Activated CD4-positive, CD25-positive, alpha-beta regulatory T cell treated with anti-CD3 and anti-CD28 coated beads, Interleukin-2, amount 50 U/mL, for 72 hours (primary cell): Measurements from ENCODE around the gene BCL2L12.
A peak's percentile ranks its signal among the peaks of the same experiment; 100 is the strongest.

Experiments
- DNase-seq: peaks from one replicate; pipeline ENCODE4 v3.0.0; 2021

Gene BCL2L12

DNA sequence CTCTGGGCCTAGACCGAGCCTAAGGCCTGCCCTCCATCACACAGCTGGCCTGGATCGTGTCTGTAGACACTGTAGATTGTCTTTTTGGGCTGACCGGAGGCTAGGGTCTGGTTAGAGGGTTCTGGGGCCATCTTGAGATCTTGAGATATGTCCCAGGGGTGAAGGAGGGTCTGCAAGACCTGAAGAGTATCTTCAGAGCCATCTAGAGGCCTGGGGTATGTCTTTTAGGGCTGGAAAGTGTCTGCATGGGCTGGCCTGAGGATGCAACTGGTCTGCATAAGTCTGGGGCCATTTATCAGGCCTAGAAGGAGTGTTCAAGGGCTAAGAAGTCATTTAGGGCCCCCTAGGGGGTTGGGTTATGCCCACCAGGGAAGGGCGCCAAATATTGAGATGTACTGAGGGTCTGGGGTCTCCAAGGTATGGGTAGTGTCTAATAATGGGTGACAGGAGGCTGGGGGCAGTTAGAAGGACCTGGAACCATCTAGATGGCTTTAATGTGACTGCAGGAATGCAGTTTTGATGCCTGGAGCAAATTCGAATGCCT is 23.2 kb upstream of the BCL2L12 start:
- no peak for DNase-seq

DNA sequence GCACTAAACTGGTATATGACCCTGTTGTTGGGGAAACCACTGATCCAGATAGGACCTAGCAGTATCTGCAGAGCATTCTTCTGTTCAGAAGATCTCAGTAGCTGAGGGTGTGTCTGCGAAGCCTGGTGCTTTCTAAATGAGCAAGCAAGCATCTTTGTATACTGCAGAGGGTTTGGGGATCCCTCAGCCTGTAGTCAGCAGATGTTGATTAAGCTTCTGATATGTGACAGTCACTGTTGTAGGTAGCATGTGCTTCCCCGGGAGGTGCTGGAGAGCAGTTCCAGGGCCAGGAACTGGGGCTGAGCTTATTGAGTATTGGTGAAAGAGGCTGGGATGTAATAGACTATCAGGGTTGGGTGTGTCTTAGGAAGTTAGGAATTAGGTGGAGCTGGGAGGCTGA is 22.3 kb upstream of the BCL2L12 start:
- no peak for DNase-seq

DNA sequence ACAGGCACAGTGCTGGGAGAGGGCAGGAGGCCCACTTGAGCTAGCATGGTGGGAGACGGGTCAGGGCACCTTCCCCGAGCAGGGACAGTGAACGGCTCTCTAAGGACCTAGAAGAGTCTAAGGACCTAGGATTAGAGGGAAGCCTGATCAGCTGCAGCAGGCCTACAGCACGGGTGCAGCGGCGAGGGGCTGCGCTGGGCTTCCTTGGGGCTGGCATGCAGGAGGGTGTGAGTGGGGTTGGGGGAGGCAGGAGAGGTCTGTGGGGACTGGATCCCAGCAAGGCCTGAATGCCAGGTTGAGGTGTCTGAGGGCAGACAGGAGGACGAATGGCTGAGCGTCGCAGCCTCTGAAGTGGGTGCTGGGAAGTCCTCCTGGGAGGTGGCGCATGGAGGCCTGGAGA is 20.1 kb upstream of the BCL2L12 start:
- DNase-seq, result no peak

DNA sequence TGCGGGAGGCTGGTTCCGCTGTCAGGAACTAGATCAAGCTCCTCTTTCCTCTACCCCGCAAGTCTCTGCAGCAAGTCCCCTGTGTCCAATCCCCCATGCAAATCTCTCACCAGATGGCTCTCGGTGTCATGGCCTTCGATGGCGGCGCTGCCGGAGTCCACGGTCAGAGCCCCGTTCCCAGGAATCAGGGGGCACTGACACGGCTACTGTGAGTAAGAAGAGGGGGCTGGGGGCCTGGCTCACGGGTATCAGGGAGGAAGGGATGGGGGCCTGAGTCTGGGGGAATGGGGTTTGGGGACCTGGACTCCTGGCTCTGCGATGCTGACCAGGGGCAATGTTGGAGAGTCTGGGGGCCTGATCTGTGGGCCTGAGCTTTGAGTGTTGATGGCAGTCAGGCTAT is 19.7 kb upstream of the BCL2L12 start:
- no peak for DNase-seq

DNA sequence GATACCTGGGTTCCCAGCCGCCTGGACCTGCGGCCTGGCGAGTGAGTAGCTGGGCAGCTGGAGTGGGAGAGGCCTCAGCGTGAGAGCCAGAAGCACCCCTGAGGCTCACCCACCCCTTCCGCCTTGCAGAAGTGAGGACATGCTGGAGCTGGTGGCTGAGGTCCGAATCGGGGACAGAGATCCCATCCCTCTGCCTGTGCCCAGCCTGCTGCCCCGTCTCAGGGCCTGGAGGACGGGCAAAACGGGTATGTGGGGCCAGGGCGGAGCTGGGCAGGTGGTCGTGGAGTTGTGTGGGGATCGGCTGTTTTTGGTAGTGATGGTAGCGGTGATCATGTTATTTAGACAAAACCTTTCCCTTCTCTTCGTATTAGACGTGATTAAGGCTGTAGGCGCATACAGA is 19.1 kb upstream of the BCL2L12 start:
- DNase-seq, result no peak

DNA sequence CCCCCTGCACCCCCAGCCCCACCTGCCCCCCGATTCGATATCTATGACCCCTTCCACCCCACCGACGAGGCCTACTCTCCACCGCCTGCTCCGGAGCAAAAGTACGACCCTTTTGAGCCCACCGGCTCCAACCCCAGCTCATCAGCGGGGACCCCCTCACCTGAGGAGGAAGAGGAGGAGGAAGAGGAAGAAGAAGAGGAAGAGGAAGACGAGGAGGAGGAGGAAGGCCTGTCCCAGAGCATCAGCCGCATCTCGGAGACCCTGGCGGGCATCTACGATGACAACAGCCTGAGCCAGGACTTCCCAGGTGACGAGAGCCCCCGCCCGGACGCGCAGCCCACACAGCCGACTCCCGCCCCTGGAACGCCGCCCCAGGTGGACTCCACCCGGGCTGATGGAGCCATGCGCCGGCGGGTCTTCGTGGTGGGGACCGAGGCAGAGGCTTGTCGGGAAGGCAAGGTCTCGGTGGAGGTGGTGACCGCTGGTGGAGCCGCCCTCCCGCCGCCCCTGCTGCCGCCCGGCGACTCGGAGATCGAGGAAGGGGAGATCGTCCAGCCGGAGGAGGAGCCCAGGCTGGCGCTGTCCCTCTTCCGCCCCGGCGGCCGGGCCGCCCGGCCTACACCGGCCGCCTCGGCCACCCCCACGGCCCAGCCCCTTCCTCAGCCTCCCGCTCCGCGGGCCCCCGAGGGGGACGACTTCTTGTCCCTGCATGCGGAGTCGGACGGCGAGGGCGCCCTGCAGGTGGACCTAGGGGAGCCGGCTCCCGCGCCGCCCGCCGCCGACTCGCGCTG is 14.5 kb upstream of the BCL2L12 start:
- DNase-seq, result no peak

DNA sequence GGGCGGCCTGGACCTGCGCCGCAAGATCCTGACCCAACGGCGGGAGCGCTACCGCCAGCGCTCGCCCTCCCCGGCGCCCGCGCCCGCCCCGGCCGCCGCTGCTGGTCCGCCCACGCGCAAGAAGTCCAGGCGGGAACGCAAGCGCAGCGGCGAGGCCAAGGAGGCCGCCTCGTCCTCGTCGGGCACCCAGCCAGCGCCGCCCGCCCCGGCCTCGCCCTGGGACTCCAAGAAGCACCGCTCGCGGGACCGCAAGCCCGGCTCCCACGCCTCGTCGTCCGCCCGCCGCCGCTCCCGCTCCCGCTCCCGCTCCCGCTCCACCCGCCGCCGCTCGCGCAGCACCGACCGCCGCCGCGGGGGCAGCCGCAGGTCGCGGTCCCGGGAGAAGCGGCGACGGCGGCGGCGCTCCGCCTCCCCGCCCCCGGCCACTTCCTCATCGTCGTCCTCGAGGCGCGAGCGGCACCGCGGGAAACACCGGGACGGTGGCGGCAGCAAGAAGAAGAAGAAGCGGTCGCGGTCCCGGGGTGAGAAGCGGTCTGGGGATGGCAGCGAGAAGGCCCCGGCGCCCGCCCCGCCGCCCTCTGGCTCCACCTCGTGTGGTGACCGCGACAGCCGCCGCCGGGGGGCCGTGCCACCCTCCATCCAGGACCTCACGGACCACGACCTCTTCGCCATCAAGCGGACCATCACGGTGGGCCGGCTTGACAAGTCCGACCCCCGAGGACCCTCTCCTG is 13.7 kb upstream of the BCL2L12 start:
- no peak for DNase-seq

DNA sequence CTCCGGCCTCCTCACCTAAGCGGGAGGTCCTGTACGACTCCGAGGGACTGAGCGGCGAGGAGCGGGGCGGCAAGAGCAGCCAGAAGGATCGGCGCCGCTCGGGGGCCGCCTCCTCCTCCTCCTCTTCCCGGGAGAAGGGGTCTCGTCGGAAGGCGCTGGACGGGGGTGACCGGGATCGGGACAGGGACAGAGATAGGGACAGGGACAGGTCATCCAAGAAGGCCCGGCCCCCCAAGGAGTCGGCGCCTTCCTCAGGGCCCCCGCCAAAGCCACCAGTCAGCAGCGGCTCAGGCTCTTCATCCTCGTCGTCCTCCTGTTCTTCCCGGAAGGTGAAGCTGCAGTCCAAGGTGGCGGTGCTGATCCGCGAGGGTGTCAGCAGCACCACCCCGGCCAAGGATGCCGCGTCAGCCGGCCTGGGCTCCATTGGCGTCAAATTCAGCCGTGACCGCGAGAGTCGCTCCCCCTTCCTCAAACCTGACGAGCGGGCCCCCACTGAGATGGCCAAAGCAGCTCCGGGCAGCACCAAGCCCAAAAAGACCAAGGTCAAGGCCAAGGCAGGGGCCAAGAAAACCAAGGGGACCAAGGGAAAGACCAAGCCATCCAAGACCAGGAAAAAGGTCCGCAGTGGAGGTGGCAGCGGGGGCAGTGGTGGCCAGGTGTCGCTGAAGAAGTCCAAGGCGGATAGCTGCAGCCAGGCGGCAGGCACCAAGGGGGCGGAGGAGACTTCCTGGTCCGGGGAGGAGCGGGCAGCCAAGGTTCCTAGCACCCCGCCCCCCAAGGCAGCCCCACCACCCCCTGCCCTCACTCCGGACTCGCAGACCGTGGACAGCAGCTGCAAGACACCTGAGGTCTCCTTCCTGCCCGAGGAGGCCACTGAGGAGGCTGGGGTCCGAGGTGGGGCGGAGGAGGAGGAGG is 12.9 kb upstream of the BCL2L12 start:
- DNase-seq, result no peak

DNA sequence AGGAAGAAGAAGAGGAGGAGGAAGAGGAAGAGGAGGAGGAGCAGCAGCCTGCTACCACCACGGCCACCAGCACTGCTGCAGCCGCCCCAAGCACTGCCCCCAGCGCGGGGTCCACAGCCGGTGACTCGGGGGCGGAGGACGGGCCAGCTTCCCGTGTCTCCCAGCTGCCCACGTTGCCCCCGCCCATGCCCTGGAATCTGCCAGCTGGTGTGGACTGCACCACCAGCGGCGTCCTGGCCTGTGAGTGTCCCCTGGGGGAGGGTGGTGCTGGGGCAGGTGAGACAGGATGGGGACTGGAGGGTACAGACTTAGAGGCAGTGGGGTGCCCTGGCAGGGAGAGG is 12.3 kb upstream of the BCL2L12 start:
- DNase-seq, result no peak

DNA sequence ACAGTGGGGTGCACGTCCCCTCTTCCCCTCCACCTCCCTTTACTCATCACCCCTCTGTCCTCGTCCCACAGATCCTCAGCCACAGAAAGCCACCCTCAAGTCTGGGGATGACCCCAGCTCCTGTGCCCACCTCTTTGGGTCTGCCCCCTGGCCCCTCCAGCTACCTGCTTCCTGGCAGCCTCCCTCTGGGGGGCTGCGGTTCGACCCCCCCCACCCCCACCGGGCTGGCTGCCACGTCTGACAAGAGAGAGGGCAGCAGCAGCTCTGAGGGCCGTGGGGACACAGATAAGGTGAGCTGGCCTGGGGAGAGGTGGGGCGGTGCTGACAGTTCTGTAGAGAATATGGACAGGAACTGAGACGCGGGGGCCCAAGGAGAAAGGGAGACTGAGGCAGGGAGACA is 11.2 kb upstream of the BCL2L12 start:
- no peak for DNase-seq

DNA sequence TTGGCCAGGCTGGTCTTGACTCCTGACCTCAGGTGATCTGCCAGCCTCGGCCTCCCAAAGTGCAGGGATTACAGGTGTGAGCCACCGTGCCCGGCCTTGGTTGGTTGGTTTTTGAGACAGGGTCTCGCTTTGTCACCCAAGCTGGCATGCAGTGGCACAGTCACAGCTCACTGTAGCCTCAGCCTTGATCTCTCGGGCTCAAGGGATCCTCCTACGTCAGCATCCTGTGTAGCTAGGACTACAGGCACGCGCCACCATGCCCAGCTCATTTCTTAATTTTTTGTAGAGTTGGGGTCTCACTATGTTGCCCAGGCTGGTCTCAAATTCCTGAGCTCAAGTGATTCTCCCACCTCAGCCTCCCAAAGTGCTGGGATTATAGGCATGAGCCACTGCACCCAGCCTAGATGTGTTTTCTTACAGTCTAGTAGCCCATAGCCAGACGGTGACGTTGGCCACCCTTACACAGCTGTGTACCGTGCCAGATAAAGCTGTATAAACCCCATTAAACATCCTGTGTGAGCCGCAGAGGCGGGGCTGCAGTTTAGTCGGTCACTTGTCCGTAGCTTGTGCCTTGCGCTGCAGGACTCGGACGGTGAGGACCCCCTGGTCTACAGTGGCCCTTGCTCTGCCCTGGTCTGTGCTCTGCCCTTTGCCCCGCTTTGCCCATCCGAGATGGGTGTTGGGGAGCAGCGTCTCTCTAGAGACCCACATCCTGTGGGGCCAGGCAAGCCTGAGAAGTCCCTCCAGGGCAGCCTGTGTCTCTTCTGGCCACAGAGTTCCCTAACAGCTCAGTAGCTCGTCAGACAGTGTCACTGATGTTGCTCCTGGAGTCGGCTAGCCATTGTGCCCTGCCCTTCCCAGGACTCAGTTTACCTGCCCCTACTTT is 9.9 kb upstream of the BCL2L12 start:
- no peak for DNase-seq

DNA sequence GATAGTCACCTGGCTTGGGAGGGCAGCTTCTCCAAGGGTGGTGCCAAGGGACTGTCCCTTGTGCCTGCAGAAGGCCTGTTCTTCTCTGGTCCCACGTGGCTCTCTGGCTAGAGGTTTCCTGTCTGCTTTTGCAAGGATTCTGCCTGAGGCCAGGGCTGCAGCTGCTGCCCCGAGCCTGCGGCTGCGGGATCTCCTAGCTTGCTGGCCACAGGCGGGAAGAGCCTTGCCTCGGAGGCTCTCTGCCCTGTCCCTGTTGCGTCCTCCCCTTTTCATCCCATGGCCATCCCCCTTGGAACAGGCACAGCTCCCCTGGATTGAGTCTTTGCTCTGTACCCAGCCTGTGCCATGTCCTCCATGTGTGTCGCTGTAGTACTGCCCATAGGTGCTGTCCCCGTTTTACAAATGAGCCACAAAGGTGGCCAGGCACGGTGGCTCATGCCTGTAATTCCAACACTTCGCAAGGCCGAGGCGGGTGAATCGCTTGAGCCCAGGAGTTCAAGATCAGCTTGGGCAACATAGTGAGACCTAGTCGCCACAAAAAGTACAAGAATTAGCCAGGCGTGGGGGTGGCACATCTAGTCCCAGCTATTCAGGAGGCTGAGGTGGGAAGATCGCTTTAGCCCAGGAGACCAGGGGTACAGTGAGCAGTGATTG is 9.2 kb upstream of the BCL2L12 start:
- no peak for DNase-seq

DNA sequence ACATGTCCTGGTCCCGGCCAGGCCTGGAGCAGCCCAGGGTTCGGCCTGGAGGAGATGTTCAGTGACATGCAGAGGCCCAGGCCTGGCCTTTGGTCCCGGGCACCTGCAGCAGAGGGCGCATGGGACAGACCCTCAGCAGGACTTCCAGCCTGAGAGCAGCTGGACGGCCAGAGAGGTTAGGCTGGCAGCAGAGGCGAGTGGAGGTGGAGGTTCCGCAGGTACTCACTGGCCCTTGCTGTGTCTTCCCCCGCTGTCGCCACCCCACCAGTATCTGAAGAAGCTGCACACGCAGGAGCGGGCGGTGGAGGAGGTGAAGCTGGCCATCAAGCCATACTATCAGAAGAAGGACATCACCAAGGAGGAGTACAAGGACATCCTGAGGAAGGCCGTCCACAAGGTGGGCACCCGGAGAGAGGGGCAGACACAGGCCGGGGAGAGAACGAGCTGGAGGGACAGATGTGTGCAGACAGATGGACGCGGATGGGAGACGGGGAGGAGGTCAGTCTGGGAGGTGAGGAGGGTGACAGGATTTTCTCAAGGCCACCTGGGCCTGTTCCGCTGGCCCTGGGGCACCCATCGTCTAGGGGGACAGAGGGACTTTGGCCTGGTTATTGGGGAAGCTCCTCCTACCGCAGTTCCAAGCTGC is 8.1 kb upstream of the BCL2L12 start:
- DNase-seq, result no peak

DNA sequence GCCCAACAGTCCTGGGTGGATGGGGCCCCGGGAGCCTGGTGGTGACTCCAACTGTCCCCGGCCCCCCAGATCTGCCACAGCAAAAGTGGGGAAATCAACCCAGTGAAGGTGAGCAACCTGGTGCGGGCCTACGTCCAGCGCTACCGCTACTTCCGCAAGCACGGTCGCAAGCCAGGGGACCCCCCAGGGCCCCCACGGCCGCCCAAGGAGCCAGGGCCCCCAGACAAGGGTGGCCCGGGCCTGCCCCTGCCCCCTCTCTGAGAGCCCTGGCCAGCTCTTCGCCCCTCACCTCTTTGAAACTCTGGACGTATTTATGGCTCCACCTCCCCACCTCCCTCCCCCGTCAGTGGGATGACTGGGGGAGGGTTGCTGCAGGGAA is 7.6 kb upstream of the BCL2L12 start:
- no peak for DNase-seq

DNA sequence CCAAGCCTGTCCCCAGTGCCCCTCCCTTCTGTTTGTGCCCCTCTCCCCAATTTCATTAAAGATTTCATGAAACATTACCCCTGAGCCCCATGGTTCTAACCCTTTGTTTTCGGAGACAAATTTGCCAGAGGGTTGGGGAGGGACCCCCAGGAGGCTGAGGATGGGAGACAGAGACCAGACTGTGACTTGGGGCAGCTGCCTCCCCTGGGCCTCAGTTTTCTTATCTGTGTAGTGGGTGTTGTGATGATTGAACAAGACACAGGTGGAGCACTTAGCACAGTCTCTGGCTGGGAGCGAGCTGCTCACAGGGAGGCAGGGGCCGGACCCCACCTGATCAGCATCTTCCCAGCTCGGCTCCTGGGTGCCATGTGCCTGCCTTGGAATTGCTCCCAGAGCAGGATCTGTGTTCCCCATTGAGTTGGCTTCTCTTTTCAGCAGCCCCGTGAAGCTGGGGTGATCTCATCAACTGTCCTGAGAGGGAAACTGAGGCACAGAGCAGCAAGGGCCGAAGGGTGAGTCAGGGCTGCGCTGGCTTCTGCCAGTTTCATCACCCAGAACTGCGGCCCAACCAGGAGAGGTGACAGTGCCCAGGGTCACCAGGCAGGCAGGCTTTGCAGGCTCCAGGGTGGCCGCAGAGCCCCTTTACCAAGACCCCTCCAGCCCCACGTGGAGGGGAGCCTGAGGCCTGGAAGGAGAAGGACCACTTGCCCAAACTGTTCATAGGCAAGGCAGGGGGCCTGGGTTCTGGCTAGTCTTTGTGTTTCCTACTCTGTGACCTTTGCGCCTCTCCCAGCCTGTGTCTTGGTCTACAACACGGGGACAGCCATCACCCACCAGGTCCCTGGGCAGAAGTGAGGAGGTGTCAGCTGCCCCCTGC is 6.9 kb upstream of the BCL2L12 start:
- no peak for DNase-seq

DNA sequence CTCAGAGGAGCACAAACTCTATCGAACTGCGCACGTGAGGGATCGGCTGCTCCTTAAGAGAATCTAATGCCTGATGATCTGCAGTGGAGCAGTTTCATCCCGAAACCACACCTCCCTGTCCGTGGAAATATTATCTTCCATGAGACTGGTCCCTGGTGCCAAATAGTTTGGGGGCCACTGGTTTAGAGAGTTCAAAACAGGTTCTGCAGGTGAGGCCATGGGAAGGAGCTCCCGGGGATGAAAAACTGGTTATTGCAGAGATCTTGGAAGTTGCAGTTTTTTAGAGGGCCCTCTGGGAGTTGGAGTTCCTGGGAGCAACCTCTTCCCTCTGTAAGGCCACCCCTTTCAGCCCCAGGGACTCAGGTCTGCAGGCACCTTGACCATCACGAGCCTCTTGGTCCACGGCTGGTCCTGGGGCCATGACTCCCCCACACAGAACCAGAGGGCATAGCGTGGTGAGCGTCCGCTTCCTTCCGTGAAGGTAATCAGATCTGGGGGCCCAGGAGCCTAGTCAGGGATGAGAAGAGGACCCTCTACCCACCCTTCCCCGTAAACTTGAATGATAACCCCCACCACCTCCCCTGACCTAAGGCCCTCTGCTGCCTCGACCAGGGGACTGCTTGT is 5.3 kb upstream of the BCL2L12 start:
- DNase-seq, result no peak

DNA sequence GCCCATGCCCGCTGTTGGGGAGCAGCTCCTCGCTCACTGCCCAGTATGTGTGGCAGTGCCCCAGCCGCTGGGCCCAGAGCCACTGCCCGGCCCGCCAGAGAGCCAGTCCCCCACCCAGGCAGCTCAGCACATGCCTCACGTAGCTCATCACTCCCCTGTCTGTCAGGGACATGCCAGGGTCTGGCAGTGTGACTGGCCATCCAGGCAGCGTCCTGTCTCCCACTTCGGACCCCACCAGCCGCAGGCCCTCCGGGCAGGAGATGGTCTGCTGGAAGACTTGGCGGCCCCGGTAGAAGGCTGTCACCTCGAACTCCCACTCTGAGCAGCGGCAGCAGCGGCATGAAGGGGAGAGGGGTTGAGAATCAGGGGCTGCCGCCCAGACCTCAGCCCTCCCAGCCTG is 3.7 kb upstream of the BCL2L12 start:
- DNase-seq, result no peak

DNA sequence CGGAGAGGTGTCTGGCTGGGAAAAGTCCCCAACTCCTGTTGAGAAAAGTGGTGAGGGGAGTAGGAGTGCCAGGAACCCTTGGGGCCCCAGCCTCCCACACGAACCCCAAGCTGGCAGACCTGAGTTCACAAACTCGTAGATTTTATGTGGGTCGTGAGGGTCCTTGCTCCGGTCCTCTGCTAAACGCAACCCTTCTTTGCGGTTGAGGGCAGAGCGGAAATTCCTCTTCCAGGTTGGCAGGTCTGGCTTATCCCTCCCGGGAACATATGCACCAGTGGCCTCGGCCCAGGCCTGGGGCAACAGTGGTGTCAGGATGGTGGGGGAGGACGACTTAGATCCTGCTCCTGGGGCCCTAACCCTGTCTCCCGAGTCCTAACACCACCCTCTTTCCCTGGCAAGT is 2.5 kb upstream of the BCL2L12 start:
- no peak for DNase-seq

DNA sequence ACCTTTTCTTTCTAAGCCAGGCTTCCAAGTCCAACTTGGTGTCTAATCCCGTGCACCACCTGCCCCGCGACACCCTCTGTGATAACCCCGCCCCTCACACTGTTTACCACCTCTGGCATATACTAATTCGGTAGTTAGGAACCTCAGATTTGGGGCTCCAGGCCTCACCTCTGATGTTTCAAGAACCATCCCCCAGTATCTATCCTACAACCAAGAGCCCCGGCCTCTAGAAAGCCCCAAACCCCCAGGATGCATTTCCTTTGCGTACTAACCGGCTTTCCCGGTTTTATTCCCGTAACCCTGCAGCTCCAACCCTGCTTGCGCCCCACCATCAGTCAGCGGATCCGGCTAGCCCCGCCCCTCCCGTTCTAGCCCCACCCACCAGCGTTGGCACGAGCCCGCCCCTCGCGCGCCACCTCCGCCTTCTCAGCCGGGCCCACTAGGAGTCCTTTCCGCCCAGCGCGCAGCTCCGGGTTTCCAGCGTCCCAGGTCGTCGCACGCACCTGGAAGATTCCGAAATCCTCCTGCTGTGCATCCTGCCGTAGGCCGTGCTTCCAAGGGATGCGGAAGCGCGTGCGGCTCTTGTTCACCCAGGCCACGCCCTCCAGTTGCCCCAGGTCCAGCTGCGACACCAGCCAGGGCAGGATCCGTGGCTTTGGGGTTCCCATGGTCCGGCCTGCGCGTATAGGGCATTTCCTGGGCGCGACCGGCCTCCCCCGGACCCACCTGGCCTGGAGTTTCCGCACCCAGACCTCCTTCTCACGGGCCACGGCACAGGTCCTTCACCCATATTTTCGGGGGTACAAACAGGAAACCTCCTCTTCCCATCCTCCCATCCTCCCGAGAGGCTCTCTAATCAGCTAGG is 1.3 kb upstream of the BCL2L12 start:
- DNase-seq, result peak; percentile 88
